ENCODE results near the gene LRRC32. TPM values are rescaled to one million over a fixed set of nuclear protein-coding genes. Genes with fewer than 3 reads are reported as not detected.

The LRRC32 gene
- total and polyA plus RNA-seq, 9 of the 15 experiments (the other 6 are each of a cell fraction or from before 2014, with no cell fraction given) = 0.10 to 0.50 (median 0.19) TPM; not detected in 5

DNA sequence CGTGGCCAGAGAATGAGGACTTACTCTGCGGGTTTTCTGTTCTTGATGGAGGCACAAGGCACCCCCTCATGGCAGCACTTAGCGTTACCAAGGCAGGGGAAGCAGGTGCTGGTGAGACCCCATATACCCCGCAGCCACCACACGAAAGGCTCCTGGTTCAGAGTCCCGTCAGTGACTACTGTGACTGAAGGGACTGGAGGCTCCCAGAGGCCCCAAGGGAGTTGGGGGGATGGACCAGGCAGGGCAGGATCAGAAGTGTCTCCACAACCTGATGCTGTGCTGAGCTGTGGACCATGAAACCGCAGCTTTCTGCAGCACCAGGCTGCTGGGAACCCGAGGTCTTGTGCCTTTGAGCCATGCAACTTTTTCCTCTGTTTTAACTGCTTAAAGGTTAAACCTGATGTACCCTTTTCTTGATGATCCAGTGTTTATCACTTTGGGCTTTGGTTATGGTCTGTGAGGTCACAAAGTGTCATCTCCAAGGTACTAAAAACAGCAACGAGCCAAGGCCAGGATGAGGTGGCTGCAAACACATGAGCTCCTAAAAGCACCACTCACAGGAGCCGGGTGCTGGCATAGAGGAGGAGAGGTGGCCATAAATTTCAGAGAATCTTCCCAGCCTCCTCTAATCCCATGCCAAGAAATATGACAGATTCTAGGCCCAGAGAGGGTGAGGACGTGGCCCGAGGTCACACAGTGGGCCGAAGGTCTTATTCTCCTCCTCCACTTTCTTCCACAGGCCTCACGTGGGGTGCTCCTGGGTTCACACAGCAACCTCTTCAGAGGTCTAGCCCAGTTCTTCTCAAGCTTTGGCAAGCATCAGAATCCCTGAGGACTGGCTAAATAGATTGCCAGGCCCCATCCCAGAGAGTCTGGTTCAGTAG, 4.2 kb upstream of the LRRC32 start (continued):
- TF ChIP-seq ATF6 (CRISPR knock-in tag; IDR thresholded peaks at IDR 0.05) = no peak
- TF ChIP-seq CBX1 (IDR thresholded peaks at IDR 0.05; ENCODE audit: low read depth) = no peak
- TF ChIP-seq MCM7 (IDR thresholded peaks at IDR 0.05) = no peak
- no peak for TF ChIP-seq E2F5 (CRISPR knock-in tag; IDR thresholded peaks at IDR 0.05)
- TF ChIP-seq NR2C2 (CRISPR knock-in tag; IDR thresholded peaks at IDR 0.05) = no peak
- TF ChIP-seq NR2C2 (tag; IDR thresholded peaks at IDR 0.05) = no peak
- no peak for TF ChIP-seq RCOR1 (IDR thresholded peaks at IDR 0.05; ENCODE audit: borderline replicate concordance in 1 of 2, low read depth in 2 of 2, low read length in 2 of 2)
- TF ChIP-seq ZNF239 (CRISPR knock-in tag; IDR thresholded peaks at IDR 0.05) = no peak
- TF ChIP-seq RBM25 (IDR thresholded peaks at IDR 0.05; ENCODE audit: low read depth, low read length, severe bottlenecking) = peak; percentile 40
